GM13977 (cell line): ENCODE data around the gene TTC7B.

ENCODE experiments used
- DNase-seq: peaks from one replicate; pipeline ENCODE4 v3.0.0; 2012; ENCODE audit warnings: low spot score
- CTCF ChIP-seq: IDR thresholded peaks from 2 replicates; pipeline ENCODE4 v1.5.1; 2012; ENCODE audit warnings: mild to moderate bottlenecking, control low read depth; ENCODE audit not compliant: insufficient read depth; ENCODE audit errors: extremely low read depth, missing control alignments
- in situ Hi-C: fragments of 300-500 bp; cut with MboI; formaldehyde crosslinking; loops from one replicate; pipeline ENCODE4 v1.12.0; 2022; ENCODE audit warnings: low sequenced_read_pairs, low pct_unique_long_range_greater_than_20kb, mixed read lengths, inconsistent platforms; ENCODE audit not compliant: unreplicated experiment

The TTC7B gene

GRCh38 chr14:90513161-90514014 is 302.8 kb downstream of the TTC7B start:
- no peak for DNase-seq
- in situ Hi-C loops: no loop called here
- TF ChIP-seq CTCF: no peak

GRCh38 chr14:90512329-90512991 is 303.8 kb downstream of the TTC7B start:
- in situ Hi-C loops: no loop called here
- TF ChIP-seq CTCF: no peak
- no peak for DNase-seq

- DNase-seq: no peak
- in situ Hi-C loops: no loop called here
- TF ChIP-seq CTCF: no peak
These were observed 304.4 kb downstream of the TTC7B start for GRCh38 chr14:90511795-90512328.

- TF ChIP-seq CTCF: no peak
- DNase-seq: no peak
- in situ Hi-C loops: no loop called here
These were observed 305.0 kb downstream of the TTC7B start for GRCh38 chr14:90511252-90511651.

GRCh38 chr14:90510159-90510558 is 306.1 kb downstream of the TTC7B start:
- TF ChIP-seq CTCF: no peak
- DNase-seq: no peak
- in situ Hi-C loops: no loop called here

- TF ChIP-seq CTCF: no peak
- in situ Hi-C loops: no loop called here
- DNase-seq: no peak
These were observed 306.8 kb downstream of the TTC7B start for GRCh38 chr14:90509403-90509802.
